ENCODE measurements around the gene KLHL18.
"Not testable (repeated sequence)": the region's sequence is repeated elsewhere in the genome, so short reads cannot be mapped to it uniquely, and the experiment has no call there.

Gene KLHL18

GRCh38 chr3:47314056-47314764 is 31.5 kb downstream of the KLHL18 start:
- DNase-seq (ENCODE audit: low read depth in 2 of 2) = no peak

- DNase-seq (ENCODE audit: low read depth in 2 of 2) = no peak
These were observed 32.4 kb downstream of the KLHL18 start for GRCh38 chr3:47315069-47315647.

- DNase-seq (ENCODE audit: low read depth in 2 of 2) = not testable (repeated sequence)
These were observed 33.4 kb downstream of the KLHL18 start for GRCh38 chr3:47316151-47316550.

GRCh38 chr3:47318916-47319315 is 36.2 kb downstream of the KLHL18 start:
- no peak for DNase-seq (ENCODE audit: low read depth in 2 of 2)

- DNase-seq (ENCODE audit: low read depth in 2 of 2) = no peak
These were observed 37.2 kb downstream of the KLHL18 start for GRCh38 chr3:47319956-47320355.

- no peak for DNase-seq (ENCODE audit: low read depth in 2 of 2)
These were observed 40.9 kb downstream of the KLHL18 start for GRCh38 chr3:47323431-47324277.

- DNase-seq (ENCODE audit: low read depth in 2 of 2) = no peak
These were observed 41.6 kb downstream of the KLHL18 start for GRCh38 chr3:47324278-47324865.

GRCh38 chr3:47333907-47334306 is 51.2 kb downstream of the KLHL18 start:
- DNase-seq (ENCODE audit: low read depth in 2 of 2) = no peak

GRCh38 chr3:47337656-47338055 is 54.9 kb downstream of the KLHL18 start:
- no peak for DNase-seq (ENCODE audit: low read depth in 2 of 2)

- no peak for DNase-seq (ENCODE audit: low read depth in 2 of 2)
These were observed 57.2 kb downstream of the KLHL18 start for GRCh38 chr3:47339951-47340350.

- DNase-seq (ENCODE audit: low read depth in 2 of 2) = no peak
These were observed 58.1 kb downstream of the KLHL18 start for GRCh38 chr3:47340866-47341265.

- DNase-seq (ENCODE audit: low read depth in 2 of 2) = no peak
These were observed 59.4 kb downstream of the KLHL18 start for GRCh38 chr3:47342151-47342550.

GRCh38 chr3:47342812-47343211 is 60.1 kb downstream of the KLHL18 start:
- no peak for DNase-seq (ENCODE audit: low read depth in 2 of 2)

- DNase-seq (ENCODE audit: low read depth in 2 of 2) = no peak
These were observed 60.8 kb downstream of the KLHL18 start for GRCh38 chr3:47343471-47343971.

- DNase-seq (ENCODE audit: low read depth in 2 of 2) = no peak
These were observed 62.2 kb downstream of the KLHL18 start for GRCh38 chr3:47344971-47345370.

- no peak for DNase-seq (ENCODE audit: low read depth in 2 of 2)
These were observed 64.6 kb downstream of the KLHL18 start for GRCh38 chr3:47347217-47347801.

GRCh38 chr3:47348411-47349154 is 65.8 kb downstream of the KLHL18 start:
- DNase-seq (ENCODE audit: low read depth in 2 of 2) = no peak

GRCh38 chr3:47355010-47355409 is 72.3 kb downstream of the KLHL18 start:
- no peak for DNase-seq (ENCODE audit: low read depth in 2 of 2)

- no peak for DNase-seq (ENCODE audit: low read depth in 2 of 2)
These were observed 73.5 kb downstream of the KLHL18 start for GRCh38 chr3:47356201-47356600.

- DNase-seq (ENCODE audit: low read depth in 2 of 2) = no peak
These were observed 76.6 kb downstream of the KLHL18 start for GRCh38 chr3:47359323-47359722.

- not testable (repeated sequence) for DNase-seq (ENCODE audit: low read depth in 2 of 2)
These were observed 77.4 kb downstream of the KLHL18 start for GRCh38 chr3:47360110-47360517.

Measured in stimulated activated CD8-positive, alpha-beta memory T cell treated with anti-CD3 and anti-CD28 coated beads, Interleukin-15, amount 100 ng/mL, for 48 hours (primary cell).